ENCODE data around the gene UBE2M. TPM values are rescaled to one million over a fixed set of nuclear protein-coding genes. Genes with fewer than 3 reads are reported as not detected.
A peak's percentile ranks its signal among the peaks of the same experiment; 100 is the strongest.

UBE2M gene
- total RNA-seq, 1 experiment from 2014 or later, result 133 TPM

DNA sequence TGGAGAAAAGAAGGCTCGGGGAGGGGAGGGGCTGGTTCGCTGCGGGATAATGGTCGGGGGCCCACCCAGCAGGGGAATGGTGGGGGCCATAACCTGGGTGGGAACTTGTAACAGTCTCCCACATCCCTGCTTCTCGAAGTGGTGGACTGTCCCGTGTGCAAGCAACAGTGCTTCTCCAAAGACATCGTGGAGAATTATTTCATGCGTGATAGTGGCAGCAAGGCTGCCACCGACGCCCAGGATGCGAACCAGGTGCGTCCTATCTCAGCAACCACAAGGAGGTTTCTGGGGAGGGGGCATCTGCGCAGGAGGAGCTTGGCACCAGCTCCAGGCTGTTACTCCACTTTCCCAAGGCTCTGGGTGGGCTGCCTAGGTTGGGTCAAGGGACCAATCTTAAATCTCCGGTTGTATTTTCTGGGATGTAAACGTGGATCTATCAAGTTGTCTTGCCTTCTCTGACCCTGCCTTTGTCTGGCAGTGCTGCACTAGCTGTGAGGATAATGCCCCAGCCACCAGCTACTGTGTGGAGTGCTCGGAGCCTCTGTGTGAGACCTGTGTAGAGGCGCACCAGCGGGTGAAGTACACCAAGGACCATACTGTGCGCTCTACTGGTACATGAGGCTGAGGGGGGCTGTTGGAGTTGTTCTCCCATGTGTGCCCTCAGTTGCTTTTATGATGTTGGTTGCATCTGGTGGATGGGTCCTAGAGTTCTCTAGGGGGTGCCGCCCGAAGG lies 13.0 kb downstream of the UBE2M start:
- peaks cover 67% of the 10 kb centered on the region for H3K36me3 Mint-ChIP-seq (ENCODE audit: insufficient read depth, unreplicated experiment)
- POLR2A ChIA-PET, result interaction anchor here (0.5 to 0.6 kb wide), 2 partner anchors 11 to 153 kb away, joined by 3 read pairs; no protein-coding TSS in a partner anchor

DNA sequence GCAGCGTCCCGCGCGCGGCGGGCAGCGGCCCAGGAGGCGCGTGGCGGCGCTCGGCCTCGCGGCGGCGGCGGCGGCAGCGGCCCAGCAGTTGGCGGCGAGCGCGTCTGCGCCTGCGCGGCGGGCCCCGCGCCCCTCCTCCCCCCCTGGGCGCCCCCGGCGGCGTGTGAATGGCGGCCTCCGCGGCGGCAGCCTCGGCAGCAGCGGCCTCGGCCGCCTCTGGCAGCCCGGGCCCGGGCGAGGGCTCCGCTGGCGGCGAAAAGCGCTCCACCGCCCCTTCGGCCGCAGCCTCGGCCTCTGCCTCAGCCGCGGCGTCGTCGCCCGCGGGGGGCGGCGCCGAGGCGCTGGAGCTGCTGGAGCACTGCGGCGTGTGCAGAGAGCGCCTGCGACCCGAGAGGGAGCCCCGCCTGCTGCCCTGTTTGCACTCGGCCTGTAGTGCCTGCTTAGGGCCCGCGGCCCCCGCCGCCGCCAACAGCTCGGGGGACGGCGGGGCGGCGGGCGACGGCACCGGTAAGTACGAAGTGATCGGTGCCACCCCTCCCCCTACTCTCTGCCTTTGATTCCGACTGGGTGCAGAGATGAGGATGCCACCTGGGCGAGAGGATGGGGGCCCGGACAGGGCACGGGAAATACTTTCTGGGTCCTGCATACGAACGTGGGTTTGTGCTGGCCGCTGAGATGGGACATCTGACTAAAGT lies 13.7 kb downstream of the UBE2M start:
- POLR2A ChIA-PET, result interaction anchor here (0.5 to 1.4 kb wide), 12 partner anchors 9 to 197 kb away, joined by 3 to 40 read pairs (median 6); partner anchors contain the start of genes CHMP2A, ZBTB45, ZNF497 and ZNF584
- CTCF ChIA-PET, result interaction anchor here (1.0 to 1.6 kb wide), 7 partner anchors 10 to 31 kb away, joined by 3 to 22 read pairs (median 5); partner anchors contain the start of genes CHMP2A and ZBTB45
- no TSS peak for BruUV-seq (replicated peaks)

More for the DNA sequence above, 13.0 kb downstream of the UBE2M start:
- Histone ChIP-seq H3K4me3 (ENCODE audit: low read depth, low read length) (peak overlapping the region; percentile 87), H3K36me3 (ENCODE audit: control insufficient read depth, insufficient read depth, low read length) (peaks cover 23% of the 10 kb centered on the region), H3K9me3 (no peaks in the 10 kb centered on the region), H3K4me1 (peaks cover 11% of the 10 kb centered on the region), H3K27me3 (replicated peaks; ENCODE audit: control insufficient read depth, insufficient read depth, low read length) (no peaks in the 10 kb centered on the region)
- no peak for DNase-seq
- peaks cover 9% of the 10 kb centered on the region for H3K27me3 Mint-ChIP-seq (ENCODE audit: insufficient read depth, unreplicated experiment)
- CTCF ChIA-PET, result interaction anchor here (0.5 kb wide), 1 partner anchor 31 kb away, joined by 7 read pairs; no protein-coding TSS in a partner anchor
- TF ChIP-seq, protein P1, sequence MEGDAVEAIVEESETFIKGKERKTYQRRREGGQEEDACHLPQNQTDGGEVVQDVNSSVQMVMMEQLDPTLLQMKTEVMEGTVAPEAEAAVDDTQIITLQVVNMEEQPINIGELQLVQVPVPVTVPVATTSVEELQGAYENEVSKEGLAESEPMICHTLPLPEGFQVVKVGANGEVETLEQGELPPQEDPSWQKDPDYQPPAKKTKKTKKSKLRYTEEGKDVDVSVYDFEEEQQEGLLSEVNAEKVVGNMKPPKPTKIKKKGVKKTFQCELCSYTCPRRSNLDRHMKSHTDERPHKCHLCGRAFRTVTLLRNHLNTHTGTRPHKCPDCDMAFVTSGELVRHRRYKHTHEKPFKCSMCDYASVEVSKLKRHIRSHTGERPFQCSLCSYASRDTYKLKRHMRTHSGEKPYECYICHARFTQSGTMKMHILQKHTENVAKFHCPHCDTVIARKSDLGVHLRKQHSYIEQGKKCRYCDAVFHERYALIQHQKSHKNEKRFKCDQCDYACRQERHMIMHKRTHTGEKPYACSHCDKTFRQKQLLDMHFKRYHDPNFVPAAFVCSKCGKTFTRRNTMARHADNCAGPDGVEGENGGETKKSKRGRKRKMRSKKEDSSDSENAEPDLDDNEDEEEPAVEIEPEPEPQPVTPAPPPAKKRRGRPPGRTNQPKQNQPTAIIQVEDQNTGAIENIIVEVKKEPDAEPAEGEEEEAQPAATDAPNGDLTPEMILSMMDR (IDR thresholded peaks at IDR 0.05; ENCODE audit: insufficient read depth in 1 of 2, low read depth in 1 of 2, low read length in 1 of 2, severe bottlenecking in 1 of 2, unreplicated experiment in 1 of 2), result no peak
- peak overlapping the region; percentile 92 for H3K4me3 Mint-ChIP-seq (ENCODE audit: unreplicated experiment)
- peaks cover 14% of the 10 kb centered on the region for H3K4me1 Mint-ChIP-seq (ENCODE audit: low read depth, unreplicated experiment)
- peak overlapping the region; percentile 82 for H3K27ac Mint-ChIP-seq (ENCODE audit: unreplicated experiment)
- intact Hi-C loops (cut with micrococcal nuclease; ENCODE audit: unreplicated experiment), result no loop called here
- no TSS peak for BruUV-seq (replicated peaks)
- H3K9me3 Mint-ChIP-seq (ENCODE audit: unreplicated experiment), result no peaks in the 10 kb centered on the region

More for the DNA sequence above, 13.7 kb downstream of the UBE2M start:
- peak overlapping the region; percentile 92 for H3K4me3 Mint-ChIP-seq (ENCODE audit: unreplicated experiment)
- TF ChIP-seq, protein P1 (IDR thresholded peaks at IDR 0.05; ENCODE audit: insufficient read depth in 1 of 2, low read depth in 1 of 2, low read length in 1 of 2, severe bottlenecking in 1 of 2, unreplicated experiment in 1 of 2), result no peak
- H3K36me3 Mint-ChIP-seq (ENCODE audit: insufficient read depth, unreplicated experiment), result peaks cover 60% of the 10 kb centered on the region
- peak overlapping the region; percentile 97 for H3K27ac Mint-ChIP-seq (ENCODE audit: unreplicated experiment)
- peaks cover 14% of the 10 kb centered on the region for H3K4me1 Mint-ChIP-seq (ENCODE audit: low read depth, unreplicated experiment)
- Histone ChIP-seq H3K9me3 (no peaks in the 10 kb centered on the region), H3K4me1 (peaks cover 11% of the 10 kb centered on the region), H3K27me3 (replicated peaks; ENCODE audit: control insufficient read depth, insufficient read depth, low read length) (no peaks in the 10 kb centered on the region), H3K36me3 (ENCODE audit: control insufficient read depth, insufficient read depth, low read length) (peaks cover 23% of the 10 kb centered on the region), H3K4me3 (ENCODE audit: low read depth, low read length) (peak overlapping the region; percentile 87)
- DNase-seq, result no peak
- intact Hi-C loops (cut with micrococcal nuclease; ENCODE audit: unreplicated experiment), result loop anchor here (1.0 kb wide), 5 partner anchors 11 to 157 kb away; partner anchors contain the start of genes CHMP2A, RPS5 and ZBTB45
- peaks cover 9% of the 10 kb centered on the region for H3K27me3 Mint-ChIP-seq (ENCODE audit: insufficient read depth, unreplicated experiment)
- H3K9me3 Mint-ChIP-seq (ENCODE audit: unreplicated experiment), result no peaks in the 10 kb centered on the region

Measured in Caco-2 (cell line).